ENCODE data around the gene TIAM2. TPM values are rescaled to one million over a fixed set of nuclear protein-coding genes. Genes with fewer than 3 reads are reported as not detected.

The TIAM2 gene
- total and polyA plus RNA-seq, 2 donors (not counting 3 experiments of a cell fraction or from before 2014, with no cell fraction given), result 9.6 to 18.5 TPM

DNA sequence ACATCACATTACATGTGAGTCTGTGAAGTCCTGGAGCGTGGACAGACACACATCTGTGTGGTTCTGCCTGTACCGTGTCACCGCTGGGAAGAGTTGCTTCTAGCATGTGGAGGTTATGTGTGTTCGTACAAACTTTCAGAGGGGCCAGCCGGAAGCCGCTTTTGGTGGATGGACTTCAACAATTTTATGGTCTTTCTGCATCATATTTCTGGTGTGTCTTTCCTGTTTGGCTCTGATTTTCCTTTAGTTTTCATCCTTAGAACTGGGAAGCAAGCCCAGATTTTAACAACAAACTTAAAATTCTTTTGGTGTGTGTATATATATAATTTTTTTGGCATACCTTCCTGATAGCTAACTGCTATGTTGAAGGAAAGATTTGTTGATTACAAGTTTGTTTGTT, 71.2 kb downstream of the TIAM2 start:
- H3K4me1 ChIP-seq (ENCODE audit: control insufficient read depth, extremely low read depth, insufficient read depth, low read length), result no peaks in the 10 kb centered on the region
- TF ChIP-seq POLR2AphosphoS5 (IDR thresholded peaks at IDR 0.05; ENCODE audit: insufficient read depth, low read depth, low read length), result no peak
- TF ChIP-seq, protein P1, sequence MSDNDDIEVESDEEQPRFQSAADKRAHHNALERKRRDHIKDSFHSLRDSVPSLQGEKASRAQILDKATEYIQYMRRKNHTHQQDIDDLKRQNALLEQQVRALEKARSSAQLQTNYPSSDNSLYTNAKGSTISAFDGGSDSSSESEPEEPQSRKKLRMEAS (IDR thresholded peaks at IDR 0.05; ENCODE audit: insufficient read depth, insufficient read length), result no peak
- no peak for TF ChIP-seq POLR2A (IDR thresholded peaks at IDR 0.05; ENCODE audit: low read depth, low read length)
- TF ChIP-seq MYC (IDR thresholded peaks at IDR 0.05; ENCODE audit: low read depth, low read length), result no peak
- no peak for TF ChIP-seq JUN (IDR thresholded peaks at IDR 0.05; ENCODE audit: borderline replicate concordance, insufficient read depth, insufficient read length, low read depth)
- no peak for TF ChIP-seq EZH2 (IDR thresholded peaks at IDR 0.05; ENCODE audit: borderline replicate concordance, low read depth, low read length, severe bottlenecking)
- no peak for TF ChIP-seq GATA2 (IDR thresholded peaks at IDR 0.05; ENCODE audit: insufficient read depth, insufficient read length, low read depth, low read length)
- TF ChIP-seq, protein P2, sequence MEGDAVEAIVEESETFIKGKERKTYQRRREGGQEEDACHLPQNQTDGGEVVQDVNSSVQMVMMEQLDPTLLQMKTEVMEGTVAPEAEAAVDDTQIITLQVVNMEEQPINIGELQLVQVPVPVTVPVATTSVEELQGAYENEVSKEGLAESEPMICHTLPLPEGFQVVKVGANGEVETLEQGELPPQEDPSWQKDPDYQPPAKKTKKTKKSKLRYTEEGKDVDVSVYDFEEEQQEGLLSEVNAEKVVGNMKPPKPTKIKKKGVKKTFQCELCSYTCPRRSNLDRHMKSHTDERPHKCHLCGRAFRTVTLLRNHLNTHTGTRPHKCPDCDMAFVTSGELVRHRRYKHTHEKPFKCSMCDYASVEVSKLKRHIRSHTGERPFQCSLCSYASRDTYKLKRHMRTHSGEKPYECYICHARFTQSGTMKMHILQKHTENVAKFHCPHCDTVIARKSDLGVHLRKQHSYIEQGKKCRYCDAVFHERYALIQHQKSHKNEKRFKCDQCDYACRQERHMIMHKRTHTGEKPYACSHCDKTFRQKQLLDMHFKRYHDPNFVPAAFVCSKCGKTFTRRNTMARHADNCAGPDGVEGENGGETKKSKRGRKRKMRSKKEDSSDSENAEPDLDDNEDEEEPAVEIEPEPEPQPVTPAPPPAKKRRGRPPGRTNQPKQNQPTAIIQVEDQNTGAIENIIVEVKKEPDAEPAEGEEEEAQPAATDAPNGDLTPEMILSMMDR (IDR thresholded peaks at IDR 0.05; ENCODE audit: extremely low read depth in 1 of 2, insufficient read depth in 1 of 2, low read depth in 1 of 2, low read length in 2 of 2), result no peak
- no peak for TF ChIP-seq FOS (IDR thresholded peaks at IDR 0.05; ENCODE audit: borderline replicate concordance, insufficient read depth, low read length)
- H3K27me3 ChIP-seq (ENCODE audit: control insufficient read depth in 2 of 2, insufficient read depth in 2 of 2, low read length in 2 of 2), result no peaks in the 10 kb centered on the region
- CTCF ChIA-PET, result no interaction called here
- H3K27ac ChIP-seq (ENCODE audit: insufficient read depth, low read depth, low read length), result no peak overlapping the region
- H3K4me2 ChIP-seq (ENCODE audit: insufficient read depth, low read length), result no peak overlapping the region
- H3K36me3 ChIP-seq (ENCODE audit: control insufficient read depth in 2 of 2, extremely low read depth in 1 of 2, insufficient read depth in 2 of 2, low read length in 2 of 2), result no peaks in the 10 kb centered on the region
- intact Hi-C loops (cut with micrococcal nuclease) (no loop called here), dilution Hi-C loops (cut with MboI; ENCODE audit: extremely low pct_ligation_motif_present, low sequenced_read_pairs) (no loop called here)
- POLR2A ChIA-PET, result no interaction called here
- no peak overlapping the region for H3K9ac ChIP-seq (replicated peaks; ENCODE audit: extremely low read depth, insufficient read depth, low read length)
- no peaks in the 10 kb centered on the region for H3K79me2 ChIP-seq (ENCODE audit: control insufficient read depth, insufficient read depth, low read length)
- H4K20me1 ChIP-seq (replicated peaks; ENCODE audit: control insufficient read depth, extremely low read depth, insufficient read depth, low read length), result no peaks in the 10 kb centered on the region
- no peak overlapping the region for H3K4me3 ChIP-seq (replicated peaks in 1 of 3; ENCODE audit: insufficient read depth in 1 of 3, low read depth in 1 of 3, low read length in 3 of 3)
- no peaks in the 10 kb centered on the region for H3K9me1 ChIP-seq (replicated peaks; ENCODE audit: control insufficient read depth, extremely low read depth, insufficient read depth, low read length)
- H3K9me3 ChIP-seq (replicated peaks; ENCODE audit: control insufficient read depth, insufficient read depth, low read length), result no peaks in the 10 kb centered on the region
- FAIRE-seq, result peak; percentile 15
- BruUV-seq (replicated peaks), result no TSS peak
- no peak overlapping the region for H2AFZ ChIP-seq (ENCODE audit: low read depth, low read length)
- DNase-seq (ENCODE audit: low read depth, low spot score), result peak; percentile 31

All from endothelial cell of umbilical vein (primary cell).